Inflammatory macrophage treated with lipopolysaccharide for 4 hours (primary cell): Measurements from ENCODE around the gene FAM221B.
A peak's percentile ranks its signal among the peaks of the same experiment; 100 is the strongest.

Experiments
- DNase-seq: peaks from one replicate; pipeline ENCODE4 v3.0.0-alpha.2; 2020

Gene FAM221B

GRCh38 chr9:35845824-35846771, 17.6 kb upstream of the FAM221B start:
- no peak for DNase-seq

DNA sequence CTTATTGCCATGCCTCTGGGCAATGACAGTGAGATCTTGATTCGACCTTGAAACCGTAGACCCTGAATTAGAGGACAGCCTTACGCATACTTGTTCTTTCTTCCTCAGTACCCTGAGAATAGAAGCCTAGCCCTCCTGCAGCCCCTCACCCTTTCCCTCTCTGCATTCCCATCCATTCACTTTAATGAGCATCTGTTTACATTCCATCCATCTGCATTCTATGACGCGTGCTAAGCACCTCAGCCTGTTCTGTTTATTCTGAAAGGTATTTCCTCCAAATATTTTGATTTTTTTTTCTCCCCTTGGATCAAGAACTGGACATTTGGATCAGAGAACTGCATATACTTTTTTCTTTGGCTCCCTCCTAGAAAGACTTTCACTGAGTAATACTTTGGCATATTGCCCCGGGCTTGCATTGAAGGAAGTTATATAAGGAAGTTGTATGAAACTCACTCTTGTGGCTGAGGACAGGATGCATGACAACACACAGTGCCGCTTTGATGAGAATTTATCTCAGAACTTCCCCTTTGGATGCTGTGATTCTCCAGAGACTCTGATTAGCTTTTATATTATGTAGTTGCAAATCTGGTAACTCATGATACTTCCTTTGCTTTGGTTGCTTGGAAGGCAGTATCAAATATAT, 16.2 kb upstream of the FAM221B start:
- peak; percentile 96 for DNase-seq

DNA sequence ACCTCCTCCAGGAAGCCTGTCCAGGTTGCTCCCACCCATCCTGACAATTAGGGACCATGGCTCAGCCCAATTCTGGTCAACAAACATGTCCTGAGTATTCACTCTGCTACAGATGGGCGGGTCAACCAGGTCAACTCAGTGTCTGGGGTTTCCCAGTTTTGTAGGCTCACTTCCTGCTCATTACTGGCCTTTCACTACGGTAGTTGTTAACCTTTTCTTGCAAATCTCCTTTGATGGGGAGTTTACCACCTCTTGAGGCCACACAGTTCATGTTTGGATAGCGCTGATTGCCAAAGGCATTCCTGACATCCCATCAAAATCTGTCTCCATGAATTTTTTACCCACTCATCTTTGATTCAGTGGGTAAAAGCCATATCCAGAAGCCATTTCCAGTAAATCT, 14.3 kb upstream of the FAM221B start:
- DNase-seq = peak; percentile 64

GRCh38 chr9:35842020-35842745, 13.7 kb upstream of the FAM221B start:
- peak; percentile 71 for DNase-seq

GRCh38 chr9:35841645-35841900, 13.0 kb upstream of the FAM221B start:
- DNase-seq = no peak

GRCh38 chr9:35840881-35841644, 12.5 kb upstream of the FAM221B start:
- no peak for DNase-seq

DNA sequence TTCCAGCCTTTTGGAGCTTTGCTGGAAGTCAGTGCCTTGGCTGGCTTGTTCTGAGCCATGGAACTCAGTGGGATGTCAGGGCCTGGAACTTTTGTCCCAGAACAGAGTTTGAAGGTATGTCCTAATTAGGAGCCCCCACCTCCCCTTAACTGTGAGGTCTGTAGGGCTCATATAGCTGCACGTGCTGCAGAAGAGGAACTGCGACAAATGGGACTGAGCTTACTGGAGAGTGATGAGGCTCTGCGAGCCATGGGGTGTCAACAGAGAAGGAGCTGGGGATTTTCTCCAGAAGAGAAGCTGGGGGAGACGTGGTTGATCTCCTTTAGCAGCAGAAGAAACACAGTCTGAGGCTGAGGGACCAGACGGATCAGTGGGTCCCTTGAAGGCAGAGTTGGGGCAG, 11.4 kb upstream of the FAM221B start:
- no peak for DNase-seq

- no peak for DNase-seq
Observed at GRCh38 chr9:35836595-35836994, 8.1 kb upstream of the FAM221B start.

GRCh38 chr9:35835766-35836165, 7.2 kb upstream of the FAM221B start:
- DNase-seq = no peak

GRCh38 chr9:35835216-35835632, 6.7 kb upstream of the FAM221B start:
- no peak for DNase-seq

GRCh38 chr9:35834260-35835215, 6.0 kb upstream of the FAM221B start:
- no peak for DNase-seq

GRCh38 chr9:35832814-35833213, 4.3 kb upstream of the FAM221B start:
- DNase-seq = no peak

GRCh38 chr9:35831040-35831439, 2.5 kb upstream of the FAM221B start:
- no peak for DNase-seq

GRCh38 chr9:35829764-35830096, 1.2 kb upstream of the FAM221B start:
- DNase-seq = no peak

GRCh38 chr9:35829084-35829763, 692 bp upstream of the FAM221B start, which contains the start of gene TMEM8B:
Gene TMEM8B (plus strand): TSS chr9:35829228. CDS start chr9:35829448, 220 bp downstream.
- DNase-seq = peak; percentile 92

- no peak for DNase-seq
Observed at GRCh38 chr9:35827486-35827885, 1.0 kb downstream of the FAM221B start.

DNA sequence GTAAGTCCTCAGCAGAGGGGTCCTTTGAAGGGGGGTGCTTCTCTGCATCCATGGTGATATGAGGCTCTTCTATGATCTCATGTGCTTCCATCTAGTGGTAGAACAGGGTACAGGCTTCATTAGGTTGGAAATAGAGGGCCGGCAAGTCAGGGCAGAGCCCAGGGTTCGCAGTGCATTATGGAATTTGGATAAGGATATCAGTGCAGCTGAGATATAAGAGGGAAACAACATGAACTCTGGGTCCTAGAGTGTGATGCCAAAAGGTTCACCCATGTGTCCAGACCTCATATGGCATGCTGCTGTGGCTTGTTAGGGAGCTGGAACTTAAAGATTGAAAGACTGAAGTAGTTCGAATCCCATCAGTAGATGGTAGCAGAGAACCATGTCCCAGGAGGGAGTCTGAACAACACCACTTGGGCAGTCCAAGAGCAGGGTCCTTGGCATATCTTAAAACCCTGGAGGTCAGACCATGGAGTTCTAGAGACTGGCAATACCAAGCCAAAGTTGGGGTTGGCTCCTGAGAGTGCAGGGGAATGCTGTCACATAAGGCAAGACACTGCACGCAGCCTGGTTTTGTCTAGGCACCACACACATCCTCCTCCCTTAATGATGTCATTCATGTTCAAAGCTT, 2.3 kb downstream of the FAM221B start:
- peak; percentile 62 for DNase-seq

DNA sequence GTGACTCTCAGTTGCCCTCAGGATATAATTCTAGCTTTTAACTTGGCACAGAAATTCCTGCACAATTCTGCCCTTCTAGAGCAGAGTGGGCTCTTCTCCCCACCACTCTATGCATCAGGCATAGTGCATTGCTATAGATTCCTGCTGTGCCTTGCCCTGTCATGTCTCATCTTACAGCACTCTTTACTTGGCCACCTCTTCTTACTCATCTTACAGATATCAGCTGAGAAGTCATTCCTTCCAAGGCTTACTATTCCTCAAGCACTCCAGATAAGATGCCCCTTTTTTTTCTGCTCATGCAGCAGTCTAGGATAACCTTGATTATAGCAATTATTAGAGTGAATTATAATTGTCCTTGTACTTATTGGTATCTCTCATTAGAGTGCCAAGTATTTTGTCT, 5.6 kb downstream of the FAM221B start:
- no peak for DNase-seq

DNA sequence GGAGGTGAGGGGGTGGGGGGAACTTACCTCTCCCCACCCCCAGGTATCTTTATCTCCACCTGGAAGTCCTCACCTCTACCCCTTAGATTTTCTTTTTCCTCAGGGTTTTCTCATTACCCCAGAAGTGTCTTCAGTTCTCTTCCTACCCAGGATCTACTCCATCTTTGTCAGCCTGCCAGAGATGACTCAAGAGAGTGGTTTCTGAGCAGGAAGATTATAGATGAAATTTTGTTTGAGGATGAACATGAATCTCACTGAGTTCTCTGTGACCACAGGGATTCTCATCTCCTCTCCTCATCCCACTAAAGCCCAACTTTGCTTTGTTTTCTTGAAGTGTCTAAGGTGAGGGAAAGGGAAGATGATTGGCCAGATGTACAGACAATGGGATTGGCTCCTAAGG, 8.5 kb downstream of the FAM221B start:
- no peak for DNase-seq

DNA sequence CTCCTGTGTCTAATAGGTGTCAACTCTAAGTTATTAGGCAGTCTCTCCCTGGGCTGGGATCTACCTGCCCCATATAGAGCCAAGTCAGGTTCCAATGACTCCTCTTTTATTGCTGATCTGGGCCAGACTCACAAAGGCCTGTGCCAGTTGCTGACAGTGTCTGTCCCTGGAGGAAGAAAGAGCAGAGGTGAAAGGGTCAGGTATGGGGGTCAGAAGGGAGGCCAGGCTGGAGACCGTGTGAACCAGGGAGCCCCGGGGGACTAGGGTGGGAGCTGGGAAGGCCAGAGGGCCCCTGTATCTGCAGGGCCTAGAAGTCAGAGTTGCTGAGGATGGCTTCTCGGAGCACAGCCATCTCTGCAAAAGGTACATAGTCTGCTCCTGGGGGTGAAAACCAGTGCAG, 10.2 kb downstream of the FAM221B start:
- DNase-seq = no peak

DNA sequence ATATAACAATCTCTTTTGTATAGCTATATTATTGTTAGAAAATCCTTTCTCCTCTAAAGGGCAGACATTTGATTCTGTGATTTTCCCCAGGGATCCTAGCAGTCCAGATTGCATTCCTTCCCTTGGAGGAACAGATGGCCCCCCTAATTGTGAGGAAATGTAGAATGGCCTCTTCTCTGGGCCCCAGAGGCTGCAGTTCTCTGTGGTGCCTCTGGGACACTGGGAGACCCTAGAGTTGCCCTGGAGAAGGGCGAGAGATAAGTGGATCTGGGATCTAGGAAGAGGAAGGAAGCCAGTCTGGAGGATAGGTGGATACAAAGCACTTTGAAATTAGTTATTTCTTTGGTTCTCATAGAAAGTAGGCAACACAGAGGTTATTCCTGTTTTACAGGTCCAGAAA, 11.8 kb downstream of the FAM221B start:
- DNase-seq = no peak
